ENCODE data around the gene CD99.
"Not testable (repeated sequence)": the region's sequence is repeated elsewhere in the genome, so short reads cannot be mapped to it uniquely, and the experiment has no call there.

The CD99 gene

DNA sequence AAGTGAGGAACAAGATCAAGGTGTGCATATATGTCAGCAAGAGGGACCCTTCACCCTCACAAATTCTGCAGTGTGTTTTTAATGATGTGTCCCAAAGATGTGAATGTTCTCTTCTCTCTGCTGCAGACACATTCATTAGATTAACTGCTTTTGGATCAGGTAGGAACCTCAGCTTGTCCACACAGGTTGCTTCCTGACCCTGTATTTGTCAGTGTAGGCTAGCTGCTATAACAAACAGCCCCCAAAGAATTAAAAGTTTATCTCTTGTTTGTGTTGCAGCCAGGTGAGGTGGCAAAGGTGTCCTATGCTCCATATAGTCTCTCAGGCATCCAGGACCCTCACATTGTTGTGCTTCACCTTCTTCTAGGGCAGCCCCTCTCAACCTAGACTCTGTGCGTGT is 78.5 kb downstream of the CD99 start:
- no peak for DNase-seq (ENCODE audit: low read depth in 3 of 3)

DNA sequence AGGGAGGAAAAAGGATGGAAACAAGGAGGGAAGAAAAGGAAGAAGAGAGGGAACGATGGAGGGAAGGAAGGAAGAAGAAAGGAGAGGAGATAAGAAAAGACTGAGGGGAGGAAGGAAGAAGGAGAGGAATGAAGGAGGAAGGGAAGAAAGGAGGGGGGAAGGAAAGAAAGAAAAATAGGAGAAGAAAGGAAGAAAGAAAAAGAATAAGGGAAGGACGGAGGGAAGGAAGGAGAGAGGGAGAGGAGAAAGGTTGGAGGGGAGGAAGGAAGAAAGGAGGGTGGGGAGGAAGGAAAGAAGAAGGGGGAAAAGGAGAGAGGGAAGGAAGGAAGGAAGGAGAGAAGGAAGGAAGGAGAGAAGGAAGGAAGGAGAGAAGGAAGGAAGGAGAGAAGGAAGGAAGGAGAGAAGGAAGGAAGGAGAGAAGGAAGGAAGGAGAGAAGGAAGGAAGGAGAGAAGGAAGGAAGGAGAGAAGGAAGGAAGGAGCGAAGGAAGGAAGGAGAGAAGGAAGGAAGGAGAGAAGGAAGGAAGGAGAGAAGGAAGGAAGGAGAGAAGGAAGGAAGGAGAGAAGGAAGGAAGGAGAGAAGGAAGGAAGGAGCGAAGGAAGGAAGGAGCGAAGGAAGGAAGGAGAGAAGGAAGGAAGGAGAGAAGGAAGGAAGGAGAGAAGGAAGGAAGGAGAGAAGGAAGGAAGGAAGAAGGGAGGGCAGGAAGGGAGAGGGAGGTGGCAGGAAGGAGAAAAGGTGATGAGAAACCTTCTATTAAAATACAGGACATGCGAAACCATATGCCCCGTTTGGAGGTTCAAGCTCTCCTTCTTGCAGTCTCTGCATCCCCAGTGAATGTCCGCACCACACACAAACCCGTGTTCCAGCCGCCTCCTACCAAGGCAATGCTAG is 82.3 kb downstream of the CD99 start:
- not testable (repeated sequence) for DNase-seq (ENCODE audit: low read depth in 3 of 3)

- DNase-seq (ENCODE audit: low read depth in 3 of 3) = no peak
Measured at GRCh38 chrX:2774057-2774456, 83.0 kb downstream of the CD99 start.

GRCh38 chrX:2774776-2775175 is 83.7 kb downstream of the CD99 start:
- DNase-seq (ENCODE audit: low read depth in 3 of 3) = no peak

GRCh38 chrX:2780472-2781225 is 89.6 kb downstream of the CD99 start:
- not testable (repeated sequence) for DNase-seq (ENCODE audit: low read depth in 3 of 3)

- no peak for DNase-seq (ENCODE audit: low read depth in 3 of 3)
Measured at GRCh38 chrX:2781226-2781571, 90.1 kb downstream of the CD99 start.

DNA sequence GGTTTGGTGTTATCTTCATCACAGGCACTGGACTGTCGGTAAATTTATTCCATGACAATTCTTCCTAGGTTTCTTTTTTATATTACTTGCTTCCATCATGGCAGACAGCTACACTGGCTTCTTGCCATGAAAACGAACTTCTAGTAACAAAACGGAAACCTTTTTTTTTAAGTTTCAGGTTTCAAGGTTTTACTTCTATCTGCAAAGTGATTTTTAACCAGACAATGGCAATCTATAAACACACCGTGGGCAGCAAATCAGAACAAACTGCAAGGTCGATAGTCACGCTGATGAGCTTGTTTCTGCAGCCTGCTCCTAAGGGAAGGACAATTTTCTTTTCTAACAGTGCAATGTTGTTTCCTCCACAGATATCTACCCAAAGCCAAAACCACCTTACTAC is 90.6 kb downstream of the CD99 start:
- DNase-seq (ENCODE audit: low read depth in 3 of 3) = no peak

DNA sequence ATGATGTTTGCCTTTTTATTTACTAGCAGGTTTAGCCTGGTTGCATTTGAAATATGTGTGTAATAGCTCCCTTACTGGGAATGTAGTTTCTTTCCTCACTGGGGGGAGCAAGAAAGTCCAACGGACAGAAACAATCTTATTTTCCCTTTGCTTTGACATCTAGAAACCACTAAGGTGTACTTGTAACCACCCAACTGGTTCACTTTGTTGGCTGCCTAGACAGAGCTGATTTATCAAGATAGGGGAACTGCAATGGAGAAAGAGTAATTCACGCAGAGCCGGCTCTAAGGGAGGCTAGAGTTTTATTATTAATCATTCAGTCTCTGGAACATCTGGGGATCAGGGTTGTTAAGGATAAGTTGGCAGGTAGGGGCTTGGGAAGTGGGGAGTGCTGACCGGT is 91.1 kb downstream of the CD99 start:
- no peak for DNase-seq (ENCODE audit: low read depth in 3 of 3)

DNA sequence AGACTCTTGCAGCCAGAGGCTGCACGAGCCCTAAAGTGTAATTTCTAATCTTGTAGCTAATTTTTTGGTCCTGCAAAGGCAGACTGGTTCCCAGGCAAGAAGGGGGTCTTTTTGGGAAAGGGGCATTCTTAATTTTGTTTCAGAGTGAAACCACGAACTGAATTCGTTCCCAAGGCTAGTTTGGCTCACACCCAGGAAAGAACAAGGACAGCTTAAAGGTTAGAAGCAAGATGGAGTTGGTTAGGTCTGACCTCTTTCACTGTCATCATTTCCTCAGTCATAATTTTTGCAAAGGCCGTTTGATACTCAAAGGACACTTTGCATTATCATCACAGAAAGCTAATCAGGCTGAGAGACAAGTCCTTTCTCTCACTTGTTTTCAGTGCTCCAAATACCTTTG is 91.7 kb downstream of the CD99 start:
- no peak for DNase-seq (ENCODE audit: low read depth in 3 of 3)

DNA sequence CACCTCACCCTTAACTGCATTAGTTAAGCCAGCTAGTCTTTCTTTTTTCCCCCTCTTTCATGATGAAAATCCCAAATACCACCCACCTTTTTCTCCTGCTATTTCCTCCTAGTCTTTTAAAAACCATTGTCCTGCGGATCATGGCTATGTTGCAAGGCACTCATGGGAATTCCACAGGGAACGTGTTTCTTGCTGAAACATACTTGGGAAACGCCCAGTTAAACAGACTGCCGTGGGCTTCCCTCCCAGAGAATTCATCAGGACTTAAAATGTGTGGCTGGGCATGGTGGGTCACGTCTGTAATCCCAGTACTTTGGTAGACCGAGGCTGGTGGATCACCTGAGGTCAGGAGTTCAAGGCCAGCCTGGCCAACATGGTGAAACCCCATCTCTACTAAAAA is 92.9 kb downstream of the CD99 start:
- no peak for DNase-seq (ENCODE audit: low read depth in 3 of 3)

GRCh38 chrX:2785538-2785937 is 94.4 kb downstream of the CD99 start:
- no peak for DNase-seq (ENCODE audit: low read depth in 3 of 3)

DNA sequence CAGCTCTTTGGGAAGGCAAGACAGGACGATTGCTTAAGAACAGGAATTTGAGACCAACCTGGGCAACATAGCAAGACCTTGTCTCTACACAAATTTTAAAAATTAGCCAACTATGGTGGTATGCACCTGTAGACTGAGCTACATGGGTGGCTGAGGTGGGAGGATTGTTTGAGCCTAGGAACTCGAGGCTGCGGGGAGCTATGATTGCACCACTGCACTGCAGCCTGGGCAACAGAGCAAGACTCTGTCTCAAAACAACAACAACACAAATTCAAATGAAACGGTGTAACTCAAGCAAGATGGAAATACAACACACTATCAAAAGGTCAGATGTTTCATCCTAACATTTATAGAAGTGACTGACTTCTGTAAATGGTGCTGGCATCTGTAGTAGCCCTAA is 97.9 kb downstream of the CD99 start:
- no peak for DNase-seq (ENCODE audit: low read depth in 3 of 3)

DNA sequence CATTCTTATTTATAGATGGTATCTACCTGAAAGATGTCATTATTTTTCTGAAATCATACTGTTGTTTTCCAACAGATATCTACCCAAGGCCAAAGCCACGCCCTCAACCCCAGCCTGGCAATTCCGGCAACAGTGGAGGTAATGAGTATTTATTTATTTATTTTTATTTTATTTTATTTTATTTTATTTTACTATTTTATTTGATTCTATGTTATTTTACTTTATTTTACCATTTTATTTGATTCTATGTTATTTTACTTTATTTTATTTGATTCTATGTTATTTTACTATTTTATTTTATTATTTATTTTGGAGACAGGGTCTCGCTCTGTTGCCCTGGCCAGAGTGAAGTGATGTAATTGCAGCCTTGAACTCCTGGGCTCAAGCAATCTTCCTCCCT is 98.5 kb downstream of the CD99 start:
- no peak for DNase-seq (ENCODE audit: low read depth in 3 of 3)
